ENCODE measurements around the gene MED26.

MED26 gene

DNA sequence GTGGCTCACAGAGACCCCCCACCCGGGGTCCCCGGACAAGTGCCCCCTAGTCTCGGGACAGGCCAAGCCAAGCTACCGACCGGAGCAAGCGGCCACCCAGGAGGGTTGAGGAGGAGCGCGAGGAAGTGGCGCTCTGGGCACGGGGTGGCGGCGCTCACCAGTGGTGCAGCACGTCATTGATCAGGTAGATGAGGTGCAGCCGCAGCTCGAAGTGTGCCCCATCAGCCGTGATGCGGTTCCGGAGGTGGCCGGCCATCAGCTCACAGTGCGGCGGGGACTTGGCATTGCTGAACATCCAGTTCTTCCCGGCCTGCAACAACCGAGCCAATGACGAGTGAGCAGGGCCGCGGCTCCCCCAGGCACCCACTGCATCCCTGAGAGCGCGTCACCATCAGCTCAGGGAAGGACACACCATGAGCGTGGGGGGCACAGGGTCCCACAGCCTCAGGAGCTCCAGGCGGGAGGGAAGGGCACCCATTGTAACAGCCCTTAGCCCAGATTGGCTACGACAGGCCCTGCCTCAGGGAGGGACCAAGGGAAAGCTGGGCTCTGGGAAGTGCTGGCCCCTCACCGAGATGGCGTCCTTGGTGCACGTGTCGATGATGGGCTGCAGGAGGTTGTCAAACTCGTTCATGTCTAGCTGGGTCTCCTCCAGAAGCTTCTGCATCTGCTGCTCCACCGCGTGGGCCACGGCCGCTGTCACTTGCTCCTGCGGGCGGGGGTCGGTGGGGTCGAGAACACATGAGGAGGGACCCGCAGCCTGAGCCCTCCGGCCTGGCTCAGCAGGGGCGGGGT lies 95.4 kb downstream of the MED26 start:
- DNase-seq: no peak

DNA sequence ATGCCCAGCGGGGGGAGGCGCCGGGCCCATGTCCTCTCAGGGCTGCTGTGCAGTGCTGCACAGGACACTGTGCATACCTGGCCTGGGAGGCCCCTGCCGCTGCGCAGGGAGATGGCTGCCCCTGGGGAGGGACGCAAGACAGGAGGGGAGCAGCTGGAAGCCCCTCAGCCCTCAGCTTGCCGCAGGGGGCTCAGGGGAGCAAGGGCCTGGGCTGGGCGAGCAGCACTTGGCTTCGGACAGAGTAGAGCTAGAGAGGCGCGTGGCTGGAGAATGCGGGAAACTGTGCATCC lies 96.7 kb downstream of the MED26 start:
- no peak for DNase-seq

DNA sequence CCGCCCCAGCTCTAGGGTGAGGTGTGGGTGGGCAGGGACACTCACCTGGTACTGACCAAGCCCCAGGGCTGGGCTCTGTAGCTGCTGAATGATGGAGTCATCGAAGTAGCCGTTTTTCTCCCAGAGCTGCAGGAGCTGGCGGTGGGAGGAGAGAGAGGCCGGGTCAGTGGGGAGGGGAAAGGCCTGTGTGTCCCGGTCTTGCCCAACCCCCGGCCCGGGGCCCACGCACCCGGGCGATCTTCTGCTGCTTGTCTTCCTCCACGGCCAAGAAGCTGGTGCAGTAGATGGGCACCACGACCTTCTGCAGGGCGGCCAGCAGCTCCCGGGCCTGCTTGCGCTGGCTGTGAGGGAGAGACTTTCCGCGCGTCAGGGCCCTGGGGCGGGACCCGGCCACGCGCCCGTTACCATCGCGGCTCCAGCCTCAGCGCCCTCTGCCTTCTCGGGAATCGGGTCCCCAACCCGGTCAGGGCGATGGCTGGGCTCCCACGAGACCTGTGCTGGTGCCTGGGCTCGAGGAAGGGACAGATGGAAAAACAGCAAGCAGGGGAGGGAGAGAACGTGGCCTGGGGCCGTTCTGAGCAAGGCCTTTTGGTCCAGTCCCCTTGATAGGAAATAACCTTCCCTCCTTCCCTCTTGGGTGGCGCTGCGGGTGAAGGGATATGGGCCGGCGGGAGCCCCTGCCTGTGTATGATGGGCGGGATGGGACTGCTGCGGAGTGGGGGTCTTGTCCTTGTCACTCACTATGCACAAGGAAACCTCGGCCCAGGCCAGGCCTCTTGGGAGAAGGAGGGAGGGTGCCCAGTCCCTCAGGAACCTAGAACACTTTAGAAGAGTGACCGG lies 97.2 kb downstream of the MED26 start:
- DNase-seq: no peak

DNA sequence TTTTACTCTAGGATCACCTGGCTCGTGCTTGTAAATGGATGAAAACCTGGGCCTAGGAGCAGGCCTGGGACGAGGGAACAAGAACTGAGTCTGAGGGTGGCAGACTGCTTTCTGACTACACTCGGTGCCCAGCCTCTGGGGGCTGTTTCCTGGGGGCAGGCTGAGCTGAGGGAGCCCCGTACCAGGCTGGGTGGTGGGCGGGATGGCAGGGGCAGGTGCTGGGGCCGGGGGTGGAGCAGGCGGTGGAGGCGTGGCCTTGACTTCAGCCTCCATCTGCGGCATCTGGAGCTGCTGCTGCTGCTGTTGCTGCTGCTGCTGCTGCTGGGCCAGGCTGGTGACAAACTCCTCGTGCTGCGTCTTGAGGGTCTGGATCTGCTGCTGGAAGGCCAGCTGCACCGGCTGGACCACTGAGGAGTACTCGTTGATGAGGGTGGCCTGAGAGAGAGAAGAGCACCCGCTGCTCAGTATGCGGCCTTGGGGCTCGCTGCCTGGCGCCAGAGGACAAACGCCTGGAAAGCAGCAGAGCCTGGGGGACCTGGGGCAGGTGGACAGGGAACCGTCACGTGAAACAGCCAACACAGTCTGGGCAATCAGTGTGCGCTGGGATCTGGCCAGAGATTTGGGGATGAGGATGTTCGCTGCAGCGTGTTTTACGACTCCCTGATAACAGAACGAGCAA lies 98.4 kb downstream of the MED26 start:
- no peak for DNase-seq

- no peak for DNase-seq
Measured at GRCh38 chr19:16527971-16528521, 100.0 kb downstream of the MED26 start.

DNA sequence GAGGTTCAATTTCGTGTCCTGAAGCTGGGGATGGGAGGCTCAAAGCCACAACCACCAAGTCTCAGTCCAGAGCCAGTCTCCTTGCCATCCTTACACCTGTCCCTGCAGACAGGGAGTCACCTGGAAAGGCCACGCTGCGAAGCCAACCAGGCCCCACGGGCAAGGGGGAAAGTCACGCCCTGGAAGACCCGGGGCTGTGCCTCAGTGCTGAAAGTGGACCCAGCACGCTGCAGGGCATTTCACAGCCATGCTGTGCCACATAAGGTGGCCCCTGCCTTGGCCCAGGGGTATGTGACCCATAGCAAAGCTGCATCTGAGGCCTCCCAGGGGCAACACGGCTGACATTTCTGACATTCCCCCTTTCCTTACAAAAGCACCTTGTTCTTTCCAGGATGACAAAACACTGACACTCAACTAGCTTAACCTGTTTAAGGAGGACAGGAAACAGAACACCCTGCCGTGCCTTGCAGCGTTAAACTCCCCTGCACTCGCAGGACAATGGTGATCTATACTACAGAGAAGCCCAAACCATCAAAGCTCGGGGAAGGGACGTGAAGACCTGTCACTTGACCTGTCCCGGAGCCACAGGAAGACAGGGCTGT lies 100.6 kb downstream of the MED26 start:
- no peak for DNase-seq

DNA sequence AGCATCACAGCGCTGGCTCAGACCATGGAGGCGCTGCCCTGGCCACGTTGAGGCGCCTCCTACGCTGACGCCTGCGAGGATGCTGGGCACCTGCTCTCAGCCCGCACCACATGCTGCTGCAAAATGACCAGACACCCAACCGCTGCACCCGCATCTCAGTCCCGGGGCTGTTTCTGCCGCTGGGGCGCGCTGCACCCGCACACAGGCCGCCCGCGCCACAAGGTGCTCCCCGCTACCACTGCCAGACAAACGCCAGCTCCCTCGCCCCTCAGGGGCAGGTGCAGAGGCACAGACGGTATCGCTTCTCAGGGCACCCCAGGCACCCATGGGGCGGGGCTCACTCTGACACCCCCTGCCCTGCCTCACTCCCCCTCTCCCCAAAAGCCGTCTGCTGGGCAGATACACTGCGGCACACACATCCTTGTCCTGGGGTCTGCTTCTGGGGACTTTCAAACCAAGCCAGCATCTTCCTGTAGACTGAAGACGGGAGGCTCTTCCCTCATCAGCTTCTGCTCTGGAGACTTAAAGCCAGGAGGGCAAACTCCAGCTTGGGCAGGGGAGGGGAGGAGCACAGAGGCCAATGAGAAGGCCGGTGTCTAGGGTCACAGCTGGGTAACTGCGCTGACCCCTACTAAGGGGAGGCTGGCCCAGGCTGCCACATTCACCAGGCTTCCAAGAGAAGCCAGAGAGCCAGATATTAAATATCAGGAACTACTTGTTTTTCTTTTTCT lies 102.1 kb downstream of the MED26 start:
- no peak for DNase-seq

DNA sequence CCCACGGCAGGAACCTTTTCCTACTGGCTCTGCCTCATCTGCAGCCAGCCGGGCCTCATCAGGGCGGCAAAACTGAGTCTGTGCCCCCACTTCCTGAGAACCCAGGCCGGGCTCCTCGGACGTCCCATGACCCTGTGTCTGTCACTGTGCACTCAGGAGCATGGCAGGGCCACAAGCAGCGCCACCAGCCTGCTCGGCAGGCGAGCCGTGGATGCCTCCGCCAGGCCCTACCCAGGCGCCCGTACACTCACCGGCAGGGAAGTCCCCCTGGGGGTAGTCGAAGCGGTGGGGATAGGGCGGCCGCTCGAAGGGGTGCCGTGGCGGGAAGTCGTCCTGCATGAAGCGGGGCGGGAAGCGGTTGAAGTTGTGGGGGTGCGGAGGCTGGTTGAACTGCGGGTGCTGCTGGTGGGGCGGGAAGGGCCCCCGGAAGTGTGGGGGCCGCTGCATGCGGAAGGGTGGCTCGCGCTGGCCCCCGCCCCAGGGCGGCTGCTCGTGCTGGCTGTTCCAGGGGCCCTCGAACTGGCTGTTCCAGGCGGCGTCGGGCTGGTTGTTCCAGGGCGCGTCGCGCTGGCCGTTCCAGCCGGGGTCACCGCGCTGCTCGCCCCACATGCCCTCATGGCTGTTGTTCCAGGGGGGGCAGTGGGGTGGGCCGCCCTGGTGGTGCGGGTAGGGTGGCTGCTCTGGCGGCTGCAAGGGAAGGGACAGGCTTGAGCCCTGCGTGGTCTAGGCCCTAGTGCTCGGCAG lies 102.8 kb downstream of the MED26 start:
- no peak for DNase-seq
